ENCODE results near the gene MACF1.
"Not testable (repeated sequence)": the region's sequence is repeated elsewhere in the genome, so short reads cannot be mapped to it uniquely, and the experiment has no call there.

MACF1 gene, protein sequence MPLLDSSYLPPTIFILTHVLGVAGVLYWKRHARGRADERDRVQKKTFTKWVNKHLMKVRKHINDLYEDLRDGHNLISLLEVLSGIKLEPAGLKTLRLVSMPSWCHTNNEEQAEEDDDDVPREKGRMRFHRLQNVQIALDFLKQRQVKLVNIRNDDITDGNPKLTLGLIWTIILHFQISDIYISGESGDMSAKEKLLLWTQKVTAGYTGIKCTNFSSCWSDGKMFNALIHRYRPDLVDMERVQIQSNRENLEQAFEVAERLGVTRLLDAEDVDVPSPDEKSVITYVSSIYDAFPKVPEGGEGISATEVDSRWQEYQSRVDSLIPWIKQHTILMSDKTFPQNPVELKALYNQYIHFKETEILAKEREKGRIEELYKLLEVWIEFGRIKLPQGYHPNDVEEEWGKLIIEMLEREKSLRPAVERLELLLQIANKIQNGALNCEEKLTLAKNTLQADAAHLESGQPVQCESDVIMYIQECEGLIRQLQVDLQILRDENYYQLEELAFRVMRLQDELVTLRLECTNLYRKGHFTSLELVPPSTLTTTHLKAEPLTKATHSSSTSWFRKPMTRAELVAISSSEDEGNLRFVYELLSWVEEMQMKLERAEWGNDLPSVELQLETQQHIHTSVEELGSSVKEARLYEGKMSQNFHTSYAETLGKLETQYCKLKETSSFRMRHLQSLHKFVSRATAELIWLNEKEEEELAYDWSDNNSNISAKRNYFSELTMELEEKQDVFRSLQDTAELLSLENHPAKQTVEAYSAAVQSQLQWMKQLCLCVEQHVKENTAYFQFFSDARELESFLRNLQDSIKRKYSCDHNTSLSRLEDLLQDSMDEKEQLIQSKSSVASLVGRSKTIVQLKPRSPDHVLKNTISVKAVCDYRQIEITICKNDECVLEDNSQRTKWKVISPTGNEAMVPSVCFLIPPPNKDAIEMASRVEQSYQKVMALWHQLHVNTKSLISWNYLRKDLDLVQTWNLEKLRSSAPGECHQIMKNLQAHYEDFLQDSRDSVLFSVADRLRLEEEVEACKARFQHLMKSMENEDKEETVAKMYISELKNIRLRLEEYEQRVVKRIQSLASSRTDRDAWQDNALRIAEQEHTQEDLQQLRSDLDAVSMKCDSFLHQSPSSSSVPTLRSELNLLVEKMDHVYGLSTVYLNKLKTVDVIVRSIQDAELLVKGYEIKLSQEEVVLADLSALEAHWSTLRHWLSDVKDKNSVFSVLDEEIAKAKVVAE (N-terminal part only)

DNA sequence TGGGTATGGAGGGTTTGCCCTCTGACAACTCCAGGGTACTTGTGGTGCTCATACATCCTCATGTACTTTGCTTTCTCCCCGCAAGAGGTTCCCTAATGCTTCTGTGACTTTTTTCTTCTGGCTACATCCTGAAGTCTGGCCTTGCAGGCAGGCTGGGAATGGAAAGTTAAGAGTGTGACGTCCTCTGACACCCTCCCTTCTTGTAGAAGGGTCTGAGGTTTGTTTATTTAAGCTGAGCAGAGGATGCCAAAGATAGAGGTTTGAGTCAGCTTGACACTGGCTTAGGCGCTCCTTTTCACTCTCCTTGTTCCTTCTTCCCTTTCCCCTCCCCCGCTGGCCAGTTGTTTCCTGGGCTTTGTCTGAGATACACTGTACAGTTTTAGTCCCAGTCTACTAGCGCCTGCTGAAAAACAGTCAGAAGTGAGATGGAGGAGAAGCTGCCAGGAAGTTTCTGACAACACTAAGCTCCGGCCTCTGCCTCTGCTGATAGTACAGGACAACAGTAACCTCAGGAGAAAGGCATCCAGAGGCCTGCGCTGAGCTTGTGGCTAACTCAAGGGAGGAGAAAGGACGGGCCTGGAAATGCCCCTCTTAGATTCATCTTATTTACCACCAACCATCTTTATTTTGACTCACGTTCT is at the start of gene MACF1:
Gene MACF1, plus strand, starts transcription at position 255 of the 641 bp plus-strand sequence. Its CDS starts 328 bp downstream, at position 583.
- DNase-seq: no peak

- no peak for DNase-seq
Observed at GRCh38 chr1:39157304-39157703, 47.2 kb upstream of the MACF1 start.

DNA sequence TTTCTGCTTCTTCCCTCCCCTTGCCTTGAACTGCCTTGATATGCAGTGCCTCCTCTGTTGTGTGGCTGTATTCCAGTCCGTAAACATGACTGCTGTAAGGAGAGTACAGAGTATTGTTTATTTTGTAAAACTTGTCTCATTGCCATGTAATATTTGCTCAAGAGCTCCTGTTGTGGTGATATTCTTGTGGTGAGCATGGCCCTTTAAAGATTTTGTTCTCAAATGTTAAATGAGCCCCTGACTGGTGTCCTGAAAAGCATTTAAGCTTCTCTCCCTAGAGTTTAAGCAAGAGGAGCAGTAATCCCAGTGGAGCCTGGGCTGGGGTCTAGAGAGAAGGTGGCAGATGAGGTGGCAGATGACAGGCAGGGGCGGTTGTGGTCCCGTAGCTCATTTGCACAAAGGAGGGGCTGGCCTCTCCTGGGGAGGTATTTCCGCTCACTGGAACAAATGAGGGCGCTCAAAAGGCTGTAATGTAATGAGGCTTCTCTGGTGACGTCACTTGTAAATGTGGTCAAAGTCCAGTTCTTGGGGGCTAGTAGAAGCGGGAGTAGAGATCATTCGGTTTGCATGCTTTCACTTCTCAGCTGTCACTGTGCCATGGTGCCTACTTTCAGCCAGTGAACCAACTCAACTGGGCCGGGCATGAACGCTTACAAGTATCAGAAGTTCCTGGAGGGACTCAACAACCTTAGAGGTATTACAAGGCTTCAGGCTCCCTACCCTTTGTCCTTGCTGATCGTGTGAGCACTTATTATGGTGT is 46.0 kb upstream of the MACF1 start:
- DNase-seq: no peak

GRCh38 chr1:39159224-39160036 is 45.1 kb upstream of the MACF1 start:
- no peak for DNase-seq

DNA sequence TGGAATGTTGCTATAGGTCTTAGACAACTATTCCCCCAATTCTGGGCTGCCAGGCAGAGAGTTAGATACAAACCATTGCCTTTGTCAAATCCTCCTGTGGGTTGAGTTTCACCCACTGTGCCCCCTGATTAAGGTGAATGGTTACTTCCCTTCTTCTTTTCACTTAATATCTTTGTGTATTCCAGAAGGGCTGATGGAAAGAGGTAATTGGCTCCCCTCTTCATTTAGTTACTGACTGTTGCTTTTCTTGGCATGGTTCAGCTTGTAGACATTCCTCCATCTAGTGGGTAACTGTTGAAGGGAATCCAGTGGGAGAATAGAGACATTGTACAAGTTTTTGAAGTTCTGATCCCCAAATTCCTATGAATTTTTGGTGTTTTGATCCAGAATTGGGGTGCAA is 43.8 kb upstream of the MACF1 start:
- DNase-seq: no peak

GRCh38 chr1:39161811-39162210 is 42.7 kb upstream of the MACF1 start:
- DNase-seq: not testable (repeated sequence)

DNA sequence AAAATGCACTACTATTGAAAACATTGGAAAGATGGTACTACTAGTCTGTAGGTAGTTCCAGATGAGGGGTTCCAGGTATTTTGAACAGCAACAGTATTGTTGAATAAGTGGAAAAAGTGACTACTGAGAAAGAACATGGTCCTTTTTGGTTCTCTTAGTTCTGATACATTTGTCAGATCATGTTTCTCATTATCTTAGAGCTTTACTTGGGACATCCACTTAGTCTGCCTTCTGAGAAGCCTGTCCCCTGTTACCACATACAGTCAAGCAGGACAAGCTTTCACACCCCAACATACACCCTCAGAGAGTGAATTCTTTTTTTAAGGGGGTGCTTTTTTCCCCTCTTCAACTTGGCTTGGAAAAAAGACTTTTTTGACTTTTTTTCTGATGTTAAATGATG is 41.0 kb upstream of the MACF1 start:
- DNase-seq: no peak

DNA sequence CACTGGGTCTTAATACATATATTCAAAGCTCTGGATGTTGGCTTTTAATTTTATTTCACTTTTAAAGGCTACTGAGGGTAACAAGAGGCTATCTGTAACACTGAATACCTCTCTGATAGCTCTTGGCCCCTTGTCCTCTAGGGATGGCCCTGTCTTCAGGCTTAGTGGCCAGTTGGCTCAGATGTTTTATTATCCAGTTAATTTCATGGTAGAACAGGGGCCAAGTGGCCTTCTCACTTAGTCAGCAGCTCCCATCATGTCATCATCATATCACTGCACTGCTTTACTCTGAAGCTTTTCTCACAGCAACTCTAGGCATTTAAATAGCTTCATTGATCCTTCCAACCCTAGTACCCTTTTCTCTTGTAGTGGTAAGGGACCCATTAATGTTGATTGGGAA is 40.2 kb upstream of the MACF1 start:
- no peak for DNase-seq

DNA sequence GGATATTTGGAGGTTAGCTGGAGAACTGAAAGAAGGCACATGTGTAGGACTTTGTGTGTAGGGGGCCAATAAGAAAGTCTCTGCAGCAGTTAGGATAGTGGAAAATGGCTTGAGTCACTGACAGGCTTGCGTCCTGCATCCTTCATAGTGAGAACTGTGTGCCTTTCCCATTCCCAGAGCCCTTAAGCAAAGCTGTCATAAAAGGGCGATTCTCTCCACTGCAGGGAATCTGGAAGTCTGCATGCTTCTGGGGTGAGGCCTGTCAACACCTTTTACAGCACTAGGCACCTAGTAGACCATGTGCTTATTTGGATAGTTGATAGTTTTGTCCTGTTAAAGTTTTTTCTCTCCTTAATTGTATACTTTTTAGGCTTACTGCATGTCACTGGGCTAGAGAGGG is 39.4 kb upstream of the MACF1 start:
- DNase-seq: no peak

DNA sequence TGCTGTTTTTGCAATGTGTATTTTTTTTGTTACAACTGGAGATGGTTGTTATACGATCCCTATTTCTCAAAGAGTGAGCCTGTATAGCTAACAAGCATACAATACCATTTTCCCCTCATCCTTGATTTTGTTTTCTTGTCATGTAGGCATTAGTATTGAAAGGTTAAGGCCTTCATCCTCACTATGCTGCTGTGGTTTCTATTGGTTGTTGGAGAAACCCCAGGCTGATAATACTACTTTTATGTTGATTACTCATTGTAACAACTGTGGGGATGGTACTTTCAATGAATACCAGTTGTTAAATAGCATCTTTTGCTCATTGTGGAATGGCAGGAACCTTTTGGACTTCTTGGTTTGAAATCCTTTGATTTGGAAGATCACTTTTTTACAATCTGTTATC is 39.0 kb upstream of the MACF1 start:
- no peak for DNase-seq

DNA sequence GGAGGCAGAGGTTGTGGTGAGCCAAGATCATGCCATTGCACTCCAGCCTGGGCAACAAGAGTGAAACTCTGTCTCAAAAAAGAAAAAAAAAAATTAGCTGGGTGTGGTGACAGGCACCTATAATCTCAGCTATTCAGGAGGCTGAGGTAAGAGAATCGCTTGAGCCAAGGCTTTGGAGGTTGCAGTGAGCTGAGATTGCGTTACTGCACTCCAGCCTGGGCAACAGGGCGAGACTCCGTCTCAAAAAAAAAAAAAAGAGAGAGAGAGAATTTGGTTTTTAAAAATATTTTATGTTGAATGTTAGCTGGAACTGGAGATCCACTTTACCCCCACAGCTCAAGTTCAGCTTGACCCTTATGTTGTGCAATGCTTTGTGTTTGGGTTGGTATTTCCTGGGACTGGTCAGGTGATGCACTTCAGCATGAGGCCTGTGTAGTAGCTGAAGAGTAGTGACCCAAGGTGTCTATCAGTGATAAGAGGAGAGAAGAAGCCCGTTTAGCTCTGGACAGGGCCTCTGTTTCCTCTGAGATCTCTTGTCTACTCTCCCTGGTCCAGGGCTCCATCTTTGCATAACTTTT is 36.8 kb upstream of the MACF1 start:
- no peak for DNase-seq

GRCh38 chr1:39168301-39169080 is 36.0 kb upstream of the MACF1 start:
- no peak for DNase-seq

- DNase-seq: no peak
Observed at GRCh38 chr1:39170731-39171667, 33.5 kb upstream of the MACF1 start.

GRCh38 chr1:39173119-39173994 is 31.1 kb upstream of the MACF1 start:
- DNase-seq: no peak

DNA sequence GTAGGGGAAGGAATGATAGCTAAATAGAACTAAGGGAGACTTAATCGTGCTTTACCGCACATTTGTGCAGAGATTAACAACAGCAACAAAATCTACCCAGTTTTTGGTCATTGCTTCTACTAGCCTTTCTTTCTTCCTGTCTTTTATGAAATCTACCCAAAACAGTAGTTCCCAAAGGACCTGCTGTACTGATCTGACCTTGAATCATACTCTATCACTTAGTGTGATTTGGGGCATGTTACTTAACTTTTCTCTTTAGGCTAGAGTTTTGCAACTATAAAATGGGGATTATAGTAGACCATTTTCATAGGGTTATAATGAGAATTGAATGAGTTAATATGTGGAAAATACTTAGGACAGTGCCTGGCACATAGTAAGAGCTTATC is 30.5 kb upstream of the MACF1 start:
- DNase-seq: no peak

DNA sequence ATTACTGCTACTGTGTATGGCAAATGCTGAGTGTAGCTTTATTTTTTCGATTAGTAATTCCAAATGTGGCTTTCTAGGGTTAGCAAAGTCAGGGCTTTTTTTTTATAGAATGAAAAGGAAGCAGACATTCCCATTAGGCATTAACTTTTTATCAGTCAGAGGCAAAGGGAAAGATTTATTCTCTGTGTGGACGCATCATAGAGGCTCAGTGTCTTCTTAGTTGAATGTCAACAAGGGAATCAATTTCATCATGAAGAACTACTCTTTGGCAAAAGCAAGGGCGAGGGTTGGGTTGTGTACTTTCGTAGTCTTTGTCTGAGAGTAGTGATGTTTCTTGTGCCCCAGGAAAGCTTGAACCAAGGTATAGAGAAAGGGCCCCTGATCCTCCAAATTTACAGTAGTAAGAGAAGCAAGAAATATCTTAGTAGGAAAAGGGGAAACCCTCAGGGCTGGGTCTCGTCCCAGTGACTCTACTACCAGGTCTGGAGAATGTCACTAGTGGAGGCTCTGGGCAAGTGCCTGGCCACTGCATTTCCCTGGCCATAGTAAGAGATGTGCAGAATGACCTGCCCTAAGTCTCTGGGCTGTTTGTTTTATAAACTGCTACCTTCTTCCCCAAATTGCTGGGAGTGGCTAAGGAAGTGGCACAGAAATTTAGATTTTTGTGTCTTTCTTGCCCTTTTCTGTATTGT is 30.0 kb upstream of the MACF1 start:
- no peak for DNase-seq

DNA sequence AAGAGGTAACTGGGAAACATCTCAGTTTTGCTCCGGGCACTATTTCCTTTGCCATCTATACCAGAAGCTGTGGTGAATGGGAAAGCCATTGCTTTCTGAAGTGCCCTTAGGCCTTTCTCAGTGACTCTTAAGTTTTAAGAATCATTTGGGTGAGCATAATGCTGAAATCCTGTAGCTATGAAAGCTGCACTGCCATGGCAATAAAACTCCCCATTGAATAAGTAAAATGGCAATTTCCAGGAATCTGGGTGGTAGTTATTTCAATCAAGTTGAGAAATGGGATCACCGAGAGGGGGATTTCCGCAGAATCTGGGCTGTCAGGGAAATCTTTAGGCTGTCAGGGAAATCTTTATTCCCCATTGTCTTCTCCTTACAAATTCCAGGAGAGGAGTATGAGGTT is 26.8 kb upstream of the MACF1 start:
- DNase-seq: no peak

Measured in activated CD4-positive, CD25-positive, alpha-beta regulatory T cell (primary cell).